GM23338 (cell line): ENCODE data around the gene ERC1. TPM values are rescaled to one million over a fixed set of nuclear protein-coding genes. Genes with fewer than 3 reads are reported as not detected.

Source experiments
- ATAC-seq: fragments of 200-7000 bp; cut with Tn5 transposase; 3 replicates; pipeline ENCODE4 v1.9.1; 2020
- DNase-seq: peaks from one replicate; pipeline ENCODE4 v3.0.0-alpha.2; 2015; ENCODE audit warnings: low spot score
- H2AFZ ChIP-seq: fragments of 200-600 bp; sonication (generic); 2 replicates; pipeline ENCODE4 v1.8.0; 2016; ENCODE audit warnings: antibody characterized with exemption, mild to moderate bottlenecking, moderate library complexity
- H3F3A ChIP-seq: fragments of 200-600 bp; sonication (generic); replicated peaks from 2 replicates; pipeline ENCODE4 v1.8.0; 2017; ENCODE audit warnings: antibody characterized with exemption, mixed run types, low read depth
- H3K27ac ChIP-seq: fragments of 200-600 bp; sonication (generic); 2 replicates; pipeline ENCODE4 v1.6.1; 2016; ENCODE audit warnings: low read depth
- H3K27me3 ChIP-seq: fragments of 200-600 bp; sonication (generic); 2 replicates; pipeline ENCODE4 v1.8.0; 2016; ENCODE audit warnings: mild to moderate bottlenecking, mixed run types, moderate library complexity; ENCODE audit not compliant: insufficient read depth
- H3K36me3 ChIP-seq: fragments of 200-600 bp; sonication (generic); 2 replicates; pipeline ENCODE4 v1.8.0; 2016; ENCODE audit warnings: mild to moderate bottlenecking; ENCODE audit not compliant: insufficient read depth
- H3K4me1 ChIP-seq: fragments of 200-600 bp; sonication (generic); 2 replicates; pipeline ENCODE4 v1.8.0; 2016; ENCODE audit warnings: mild to moderate bottlenecking, moderate library complexity; ENCODE audit not compliant: insufficient read depth
- H3K4me2 ChIP-seq: fragments of 200-600 bp; sonication (generic); 2 replicates; pipeline ENCODE4 v1.7.1; 2017; ENCODE audit warnings: mixed run types
- H3K4me3 ChIP-seq: fragments of 200-600 bp; sonication (generic); 2 replicates; pipeline ENCODE4 v1.6.1; 2016; ENCODE audit warnings: mixed run types
- H3K79me2 ChIP-seq: fragments of 200-600 bp; sonication (generic); replicated peaks from 2 replicates; pipeline ENCODE4 v1.8.0; 2017; ENCODE audit warnings: mild to moderate bottlenecking; ENCODE audit not compliant: insufficient read depth
- H3K9me2 ChIP-seq: fragments of 200-600 bp; sonication (generic); 2 replicates; pipeline ENCODE4 v1.8.0; 2017; ENCODE audit not compliant: insufficient read depth
- H4K20me1 ChIP-seq: fragments of 200-600 bp; sonication (generic); replicated peaks from 2 replicates; pipeline ENCODE4 v1.8.0; 2017; ENCODE audit warnings: mild to moderate bottlenecking; ENCODE audit not compliant: insufficient read depth
- H3K27ac Mint-ChIP-seq: 2 replicates; pipeline ENCODE4 v1.8.0; 2020; ENCODE audit warnings: inconsistent platforms, mild to moderate bottlenecking, moderate library complexity, mixed read lengths
- H3K27me3 Mint-ChIP-seq: 3 replicates; pipeline ENCODE4 v1.8.0; 2022; ENCODE audit warnings: low read depth, mild to moderate bottlenecking, moderate library complexity, mixed read lengths, inconsistent platforms; ENCODE audit not compliant: insufficient read depth, poor library complexity
- H3K36me3 Mint-ChIP-seq: 3 replicates; pipeline ENCODE4 v1.8.0; 2021; ENCODE audit warnings: low read depth, mild to moderate bottlenecking, inconsistent platforms, moderate library complexity, mixed read lengths
- H3K4me1 Mint-ChIP-seq: 3 replicates; pipeline ENCODE4 v1.8.0; 2020; ENCODE audit warnings: mild to moderate bottlenecking, inconsistent platforms, mixed read lengths
- H3K4me3 Mint-ChIP-seq: 3 replicates; pipeline ENCODE4 v1.8.0; 2021; ENCODE audit warnings: moderate library complexity, mild to moderate bottlenecking, inconsistent platforms, mixed read lengths
- H3K9me3 Mint-ChIP-seq: 3 replicates; pipeline ENCODE4 v1.8.0; 2020; ENCODE audit warnings: moderate library complexity, mild to moderate bottlenecking, inconsistent platforms, mixed read lengths
- CREB1 ChIP-seq: fragments of 250-450 bp; sonication (Bioruptor Pico); IDR thresholded peaks from 2 replicates; pipeline ENCODE4 v1.5.0; 2020; ENCODE audit warnings: low read depth, mild to moderate bottlenecking, moderate library complexity
- EZH2 ChIP-seq: fragments of 200-600 bp; sonication (generic); IDR thresholded peaks from one replicate; pipeline ENCODE4 v1.8.0; 2017; ENCODE audit warnings: antibody characterized with exemption, mild to moderate bottlenecking, low read depth; ENCODE audit not compliant: unreplicated experiment
- EZH2phosphoT487 ChIP-seq: fragments of 200-600 bp; sonication (generic); IDR thresholded peaks from one replicate; pipeline ENCODE4 v1.8.1; 2018; ENCODE audit warnings: antibody characterized with exemption; ENCODE audit not compliant: unreplicated experiment
- NANOG ChIP-seq: IDR thresholded peaks from 2 replicates; pipeline ENCODE4 v1.6.1; 2016; ENCODE audit warnings: antibody characterized with exemption, borderline replicate concordance
- POLR2AphosphoS5 ChIP-seq: IDR thresholded peaks from 2 replicates; pipeline ENCODE4 v1.6.1; 2016; ENCODE audit warnings: antibody characterized with exemption, low read depth
- STAT1 ChIP-seq: IDR thresholded peaks from one replicate; pipeline ENCODE4 v1.6.1; 2016; ENCODE audit warnings: antibody characterized with exemption; ENCODE audit not compliant: unreplicated experiment
- ZNF114 ChIP-seq: fragments of 250-450 bp; sonication (Bioruptor Pico); IDR thresholded peaks from 2 replicates; pipeline ENCODE4 v1.5.0; 2020; ENCODE audit warnings: mild to moderate bottlenecking, moderate library complexity
- ZNF331 ChIP-seq: fragments of 250-450 bp; sonication (Bioruptor Pico); IDR thresholded peaks from 2 replicates; pipeline ENCODE4 v1.5.0; 2020; ENCODE audit warnings: low read depth, mild to moderate bottlenecking, moderate library complexity
- polyA plus RNA-seq: library from polyadenylated mRNA; unstranded; fragments of >200 nt; fragmentation: Nextera tagmentation; extraction: Ambion mirVana; gene quantifications from 2 replicates; pipeline ENCODE4 v1.2.1, GENCODE V29; 2016
- total RNA-seq: library from RNA; depleted of rRNA; stranded (reverse); fragments of >200 nt; shearing (Covaris generic); gene quantifications from 2 replicates; pipeline ENCODE4 v1.2.3, GENCODE V29; 2014
- TF ChIP-seq, protein P1 (sequence below): IDR thresholded peaks from one replicate; pipeline ENCODE4 v1.6.1; 2018; ENCODE audit warnings: antibody characterized with exemption; ENCODE audit not compliant: unreplicated experiment
- TF ChIP-seq, protein P2 (sequence below): fragments of 250-450 bp; sonication (Bioruptor Pico); IDR thresholded peaks from 2 replicates; pipeline ENCODE4 v1.5.0; 2020; ENCODE audit warnings: mild to moderate bottlenecking, moderate library complexity
- TF ChIP-seq, protein P3 (sequence below), 2 experiments: fragments of 200-600 bp in 1 of 2; sonication (generic) in 1 of 2; conservative IDR thresholded peaks; 2 replicates each; pipeline versions ENCODE4 v1.5.1 to v1.6.1; 2016 to 2017; ENCODE audit warnings: antibody characterized with exemption in 2 of 2, low read depth in 2 of 2, mild to moderate bottlenecking in 2 of 2, moderate library complexity in 1 of 2
- TF ChIP-seq, protein P4 (sequence below): IDR thresholded peaks from 2 replicates; pipeline ENCODE4 v1.6.1; 2016; ENCODE audit warnings: antibody characterized with exemption

Gene ERC1
- total and polyA plus RNA-seq, 2 experiments from 2014 or later: 28.1 to 35.3 TPM

DNA sequence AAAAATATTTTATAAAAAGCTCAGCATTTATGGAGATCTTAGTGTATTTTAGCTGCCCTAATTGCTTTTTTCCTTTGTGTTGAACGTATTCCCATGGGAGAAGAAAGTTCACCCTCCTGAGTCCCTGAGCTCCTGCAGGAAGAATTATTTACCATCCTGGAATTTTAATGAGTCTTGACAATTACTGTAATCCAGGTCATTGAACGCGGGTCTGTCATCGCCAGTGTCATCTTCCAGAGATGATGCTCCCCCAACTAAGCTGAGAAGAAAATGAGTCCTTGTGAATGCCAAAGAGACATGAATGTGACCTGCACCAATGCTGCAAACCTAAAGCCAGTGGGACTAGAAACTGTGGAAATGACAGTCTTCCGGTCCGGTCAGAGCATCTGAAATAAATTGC is 473.9 kb downstream of the ERC1 start (continued):
- TF ChIP-seq ZNF114 (CRISPR knock-in tag) (no peak), NANOG (no peak)
- TF ChIP-seq, protein P1, sequence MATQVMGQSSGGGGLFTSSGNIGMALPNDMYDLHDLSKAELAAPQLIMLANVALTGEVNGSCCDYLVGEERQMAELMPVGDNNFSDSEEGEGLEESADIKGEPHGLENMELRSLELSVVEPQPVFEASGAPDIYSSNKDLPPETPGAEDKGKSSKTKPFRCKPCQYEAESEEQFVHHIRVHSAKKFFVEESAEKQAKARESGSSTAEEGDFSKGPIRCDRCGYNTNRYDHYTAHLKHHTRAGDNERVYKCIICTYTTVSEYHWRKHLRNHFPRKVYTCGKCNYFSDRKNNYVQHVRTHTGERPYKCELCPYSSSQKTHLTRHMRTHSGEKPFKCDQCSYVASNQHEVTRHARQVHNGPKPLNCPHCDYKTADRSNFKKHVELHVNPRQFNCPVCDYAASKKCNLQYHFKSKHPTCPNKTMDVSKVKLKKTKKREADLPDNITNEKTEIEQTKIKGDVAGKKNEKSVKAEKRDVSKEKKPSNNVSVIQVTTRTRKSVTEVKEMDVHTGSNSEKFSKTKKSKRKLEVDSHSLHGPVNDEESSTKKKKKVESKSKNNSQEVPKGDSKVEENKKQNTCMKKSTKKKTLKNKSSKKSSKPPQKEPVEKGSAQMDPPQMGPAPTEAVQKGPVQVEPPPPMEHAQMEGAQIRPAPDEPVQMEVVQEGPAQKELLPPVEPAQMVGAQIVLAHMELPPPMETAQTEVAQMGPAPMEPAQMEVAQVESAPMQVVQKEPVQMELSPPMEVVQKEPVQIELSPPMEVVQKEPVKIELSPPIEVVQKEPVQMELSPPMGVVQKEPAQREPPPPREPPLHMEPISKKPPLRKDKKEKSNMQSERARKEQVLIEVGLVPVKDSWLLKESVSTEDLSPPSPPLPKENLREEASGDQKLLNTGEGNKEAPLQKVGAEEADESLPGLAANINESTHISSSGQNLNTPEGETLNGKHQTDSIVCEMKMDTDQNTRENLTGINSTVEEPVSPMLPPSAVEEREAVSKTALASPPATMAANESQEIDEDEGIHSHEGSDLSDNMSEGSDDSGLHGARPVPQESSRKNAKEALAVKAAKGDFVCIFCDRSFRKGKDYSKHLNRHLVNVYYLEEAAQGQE: no peak

DNA sequence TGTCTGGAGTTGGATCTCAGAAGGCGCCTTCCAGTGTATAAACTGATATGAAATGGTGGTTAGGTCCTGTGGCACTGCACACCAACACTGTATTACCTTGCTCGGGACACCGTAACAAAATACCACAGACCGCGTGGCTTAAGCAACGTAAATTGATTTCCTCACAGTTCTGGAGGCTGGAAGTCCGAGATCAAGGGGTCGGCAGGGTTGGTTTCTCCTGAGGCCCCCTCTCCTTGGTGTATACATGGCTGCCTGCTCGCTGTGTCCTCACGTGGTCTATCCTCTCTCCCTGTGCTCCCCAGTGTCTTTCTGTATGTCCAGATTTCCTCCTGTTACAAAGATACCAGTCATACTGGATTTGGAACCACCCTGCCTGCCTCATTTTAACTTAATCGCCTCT is 475.0 kb downstream of the ERC1 start:
- peaks cover 3% of the 10 kb centered on the region for H3K4me1 Mint-ChIP-seq
- H3K4me3 Mint-ChIP-seq: no peak overlapping the region
- Histone ChIP-seq H3K4me3 (no peak overlapping the region), H3K4me1 (0 out of 2 replicates have a peak, but pooled peaks cover 4% of the 10 kb centered on the region), H3K27me3 (no peaks in the 10 kb centered on the region), H3K9me2 (no peaks in the 10 kb centered on the region), H3K79me2 (no peaks in the 10 kb centered on the region), H3K36me3 (0 out of 2 replicates have a peak, but pooled peaks cover 9% of the 10 kb centered on the region), H3K4me2 (no peak overlapping the region), H3F3A (no peaks in the 10 kb centered on the region), H3K27ac (no peak overlapping the region), H2AFZ (no peak overlapping the region), H4K20me1 (no peaks in the 10 kb centered on the region; the same call in 1 of the 2 replicates)
- peaks cover 6% of the 10 kb centered on the region; the same call in 2 of the 3 replicates for H3K9me3 Mint-ChIP-seq
- DNase-seq (no peak), ATAC-seq (no peak)
- no peak overlapping the region for H3K27ac Mint-ChIP-seq
- H3K27me3 Mint-ChIP-seq: peaks cover 2% of the 10 kb centered on the region
- peaks cover 6% of the 10 kb centered on the region for H3K36me3 Mint-ChIP-seq
- TF ChIP-seq NANOG: no peak
- TF ChIP-seq STAT1: no peak
- no peak for TF ChIP-seq EZH2
- TF ChIP-seq ZNF114 (CRISPR knock-in tag): no peak
- TF ChIP-seq, protein P2, sequence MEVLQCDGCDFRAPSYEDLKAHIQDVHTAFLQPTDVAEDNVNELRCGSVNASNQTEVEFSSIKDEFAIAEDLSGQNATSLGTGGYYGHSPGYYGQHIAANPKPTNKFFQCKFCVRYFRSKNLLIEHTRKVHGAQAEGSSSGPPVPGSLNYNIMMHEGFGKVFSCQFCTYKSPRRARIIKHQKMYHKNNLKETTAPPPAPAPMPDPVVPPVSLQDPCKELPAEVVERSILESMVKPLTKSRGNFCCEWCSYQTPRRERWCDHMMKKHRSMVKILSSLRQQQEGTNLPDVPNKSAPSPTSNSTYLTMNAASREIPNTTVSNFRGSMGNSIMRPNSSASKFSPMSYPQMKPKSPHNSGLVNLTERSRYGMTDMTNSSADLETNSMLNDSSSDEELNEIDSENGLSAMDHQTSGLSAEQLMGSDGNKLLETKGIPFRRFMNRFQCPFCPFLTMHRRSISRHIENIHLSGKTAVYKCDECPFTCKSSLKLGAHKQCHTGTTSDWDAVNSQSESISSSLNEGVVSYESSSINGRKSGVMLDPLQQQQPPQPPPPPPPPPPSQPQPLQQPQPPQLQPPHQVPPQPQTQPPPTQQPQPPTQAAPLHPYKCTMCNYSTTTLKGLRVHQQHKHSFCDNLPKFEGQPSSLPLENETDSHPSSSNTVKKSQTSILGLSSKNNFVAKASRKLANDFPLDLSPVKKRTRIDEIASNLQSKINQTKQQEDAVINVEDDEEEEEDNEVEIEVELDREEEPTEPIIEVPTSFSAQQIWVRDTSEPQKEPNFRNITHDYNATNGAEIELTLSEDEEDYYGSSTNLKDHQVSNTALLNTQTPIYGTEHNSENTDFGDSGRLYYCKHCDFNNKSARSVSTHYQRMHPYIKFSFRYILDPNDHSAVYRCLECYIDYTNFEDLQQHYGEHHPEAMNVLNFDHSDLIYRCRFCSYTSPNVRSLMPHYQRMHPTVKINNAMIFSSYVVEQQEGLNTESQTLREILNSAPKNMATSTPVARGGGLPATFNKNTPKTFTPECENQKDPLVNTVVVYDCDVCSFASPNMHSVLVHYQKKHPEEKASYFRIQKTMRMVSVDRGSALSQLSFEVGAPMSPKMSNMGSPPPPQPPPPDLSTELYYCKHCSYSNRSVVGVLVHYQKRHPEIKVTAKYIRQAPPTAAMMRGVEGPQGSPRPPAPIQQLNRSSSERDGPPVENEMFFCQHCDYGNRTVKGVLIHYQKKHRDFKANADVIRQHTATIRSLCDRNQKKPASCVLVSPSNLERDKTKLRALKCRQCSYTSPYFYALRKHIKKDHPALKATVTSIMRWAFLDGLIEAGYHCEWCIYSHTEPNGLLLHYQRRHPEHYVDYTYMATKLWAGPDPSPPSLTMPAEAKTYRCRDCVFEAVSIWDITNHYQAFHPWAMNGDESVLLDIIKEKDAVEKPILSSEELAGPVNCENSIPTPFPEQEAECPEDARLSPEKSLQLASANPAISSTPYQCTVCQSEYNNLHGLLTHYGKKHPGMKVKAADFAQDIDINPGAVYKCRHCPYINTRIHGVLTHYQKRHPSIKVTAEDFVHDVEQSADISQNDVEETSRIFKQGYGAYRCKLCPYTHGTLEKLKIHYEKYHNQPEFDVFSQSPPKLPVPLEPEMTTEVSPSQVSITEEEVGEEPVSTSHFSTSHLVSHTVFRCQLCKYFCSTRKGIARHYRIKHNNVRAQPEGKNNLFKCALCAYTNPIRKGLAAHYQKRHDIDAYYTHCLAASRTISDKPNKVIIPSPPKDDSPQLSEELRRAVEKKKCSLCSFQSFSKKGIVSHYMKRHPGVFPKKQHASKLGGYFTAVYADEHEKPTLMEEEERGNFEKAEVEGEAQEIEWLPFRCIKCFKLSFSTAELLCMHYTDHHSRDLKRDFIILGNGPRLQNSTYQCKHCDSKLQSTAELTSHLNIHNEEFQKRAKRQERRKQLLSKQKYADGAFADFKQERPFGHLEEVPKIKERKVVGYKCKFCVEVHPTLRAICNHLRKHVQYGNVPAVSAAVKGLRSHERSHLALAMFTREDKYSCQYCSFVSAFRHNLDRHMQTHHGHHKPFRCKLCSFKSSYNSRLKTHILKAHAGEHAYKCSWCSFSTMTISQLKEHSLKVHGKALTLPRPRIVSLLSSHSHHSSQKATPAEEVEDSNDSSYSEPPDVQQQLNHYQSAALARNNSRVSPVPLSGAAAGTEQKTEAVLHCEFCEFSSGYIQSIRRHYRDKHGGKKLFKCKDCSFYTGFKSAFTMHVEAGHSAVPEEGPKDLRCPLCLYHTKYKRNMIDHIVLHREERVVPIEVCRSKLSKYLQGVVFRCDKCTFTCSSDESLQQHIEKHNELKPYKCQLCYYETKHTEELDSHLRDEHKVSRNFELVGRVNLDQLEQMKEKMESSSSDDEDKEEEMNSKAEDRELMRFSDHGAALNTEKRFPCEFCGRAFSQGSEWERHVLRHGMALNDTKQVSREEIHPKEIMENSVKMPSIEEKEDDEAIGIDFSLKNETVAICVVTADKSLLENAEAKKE (CRISPR knock-in tag): no peak
- TF ChIP-seq CREB1 (CRISPR knock-in tag): no peak
- TF ChIP-seq, protein P3, sequence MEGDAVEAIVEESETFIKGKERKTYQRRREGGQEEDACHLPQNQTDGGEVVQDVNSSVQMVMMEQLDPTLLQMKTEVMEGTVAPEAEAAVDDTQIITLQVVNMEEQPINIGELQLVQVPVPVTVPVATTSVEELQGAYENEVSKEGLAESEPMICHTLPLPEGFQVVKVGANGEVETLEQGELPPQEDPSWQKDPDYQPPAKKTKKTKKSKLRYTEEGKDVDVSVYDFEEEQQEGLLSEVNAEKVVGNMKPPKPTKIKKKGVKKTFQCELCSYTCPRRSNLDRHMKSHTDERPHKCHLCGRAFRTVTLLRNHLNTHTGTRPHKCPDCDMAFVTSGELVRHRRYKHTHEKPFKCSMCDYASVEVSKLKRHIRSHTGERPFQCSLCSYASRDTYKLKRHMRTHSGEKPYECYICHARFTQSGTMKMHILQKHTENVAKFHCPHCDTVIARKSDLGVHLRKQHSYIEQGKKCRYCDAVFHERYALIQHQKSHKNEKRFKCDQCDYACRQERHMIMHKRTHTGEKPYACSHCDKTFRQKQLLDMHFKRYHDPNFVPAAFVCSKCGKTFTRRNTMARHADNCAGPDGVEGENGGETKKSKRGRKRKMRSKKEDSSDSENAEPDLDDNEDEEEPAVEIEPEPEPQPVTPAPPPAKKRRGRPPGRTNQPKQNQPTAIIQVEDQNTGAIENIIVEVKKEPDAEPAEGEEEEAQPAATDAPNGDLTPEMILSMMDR (conservative IDR thresholded peaks at IDR 0.05; ENCODE audit: low read depth in 2 of 2): no peak
- TF ChIP-seq, protein P4, sequence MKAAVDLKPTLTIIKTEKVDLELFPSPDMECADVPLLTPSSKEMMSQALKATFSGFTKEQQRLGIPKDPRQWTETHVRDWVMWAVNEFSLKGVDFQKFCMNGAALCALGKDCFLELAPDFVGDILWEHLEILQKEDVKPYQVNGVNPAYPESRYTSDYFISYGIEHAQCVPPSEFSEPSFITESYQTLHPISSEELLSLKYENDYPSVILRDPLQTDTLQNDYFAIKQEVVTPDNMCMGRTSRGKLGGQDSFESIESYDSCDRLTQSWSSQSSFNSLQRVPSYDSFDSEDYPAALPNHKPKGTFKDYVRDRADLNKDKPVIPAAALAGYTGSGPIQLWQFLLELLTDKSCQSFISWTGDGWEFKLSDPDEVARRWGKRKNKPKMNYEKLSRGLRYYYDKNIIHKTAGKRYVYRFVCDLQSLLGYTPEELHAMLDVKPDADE: no peak
- no peak for TF ChIP-seq EZH2phosphoT487
- TF ChIP-seq POLR2AphosphoS5: no peak
- no peak for TF ChIP-seq ZNF331 (CRISPR knock-in tag)
